Prostate gland (tissue), 2 donors: Measurements from ENCODE around the gene NKX3-2. TPM values are rescaled to one million over a fixed set of nuclear protein-coding genes. Genes with fewer than 3 reads are reported as not detected.
A peak's percentile ranks its signal among the peaks of the same experiment; 100 is the strongest.

Source experiments
- DNase-seq: peaks from one replicate; pipeline ENCODE4 v3.0.0-alpha.2; 2019; ENCODE audit warnings: low spot score
- H3K27ac ChIP-seq, 2 donors: fragments of 200-600 bp; sonication (generic); 2 replicates each; pipeline ENCODE4 v1.5.1; 2017 to 2019
- H3K27me3 ChIP-seq: fragments of 200-600 bp; sonication (generic); replicated peaks from 2 replicates; pipeline ENCODE4 v1.5.1; 2019; ENCODE audit not compliant: insufficient read depth
- H3K36me3 ChIP-seq, 2 donors: fragments of 200-600 bp; sonication (generic); 1 replicate in 1 of 2; 2 replicates in 1 of 2; pipeline versions ENCODE4 v1.5.1 to v1.8.1; 2017 to 2019
- H3K4me1 ChIP-seq: fragments of 200-600 bp; sonication (generic); replicated peaks from 2 replicates; pipeline ENCODE4 v1.5.1; 2019
- H3K4me3 ChIP-seq, 2 donors: fragments of 200-600 bp; sonication (generic); 2 replicates each; pipeline ENCODE4 v1.5.1; 2017 to 2019
- H3K9me3 ChIP-seq: fragments of 200-600 bp; sonication (generic); 2 replicates; pipeline ENCODE4 v1.5.1; 2017
- POLR2A ChIP-seq: fragments of 450-650 bp; IDR thresholded peaks from one replicate; pipeline ENCODE4 v1.6.1; 2016; ENCODE audit warnings: antibody characterized with exemption, mild to moderate bottlenecking
- POLR2AphosphoS5 ChIP-seq: sonication (generic); formaldehyde crosslinking; IDR thresholded peaks from one replicate; pipeline ENCODE4 v1.6.1; 2017; ENCODE audit warnings: antibody characterized with exemption
- WGBS: methylation state at CpG from one replicate; pipeline ENCODE4 v1.1.5; 2018; 5-methylcytosine and 5-hydroxymethylcytosine counted together
- intact Hi-C: fragments of 100-400 bp; cut with DNase I; formaldehyde crosslinking; loops from one replicate; pipeline ENCODE4 v1.14.2; 2022
- total RNA-seq, 2 donors: library from RNA; depleted of rRNA; stranded (reverse); fragments of >200 nt; gene quantifications; one replicate each; pipeline ENCODE4 v1.1.0, GENCODE V29; 2016
- TF ChIP-seq, protein P1 (sequence below), 4 experiments: fragments of 200-600 bp in 2 of 4; fragments of 450-650 bp in 2 of 4; sonication (generic) in 2 of 4; IDR thresholded peaks; 1 replicate in 3 of 4; 2 replicates in 1 of 4; pipeline ENCODE4 v1.5.1; 2016 to 2019; ENCODE audit warnings: antibody characterized with exemption in 4 of 4, mild to moderate bottlenecking in 2 of 4, moderate library complexity in 2 of 4

Gene NKX3-2
- total RNA-seq, result under 1 TPM in 1 of 2 donors, not detected in 1; 0.36 TPM

DNA sequence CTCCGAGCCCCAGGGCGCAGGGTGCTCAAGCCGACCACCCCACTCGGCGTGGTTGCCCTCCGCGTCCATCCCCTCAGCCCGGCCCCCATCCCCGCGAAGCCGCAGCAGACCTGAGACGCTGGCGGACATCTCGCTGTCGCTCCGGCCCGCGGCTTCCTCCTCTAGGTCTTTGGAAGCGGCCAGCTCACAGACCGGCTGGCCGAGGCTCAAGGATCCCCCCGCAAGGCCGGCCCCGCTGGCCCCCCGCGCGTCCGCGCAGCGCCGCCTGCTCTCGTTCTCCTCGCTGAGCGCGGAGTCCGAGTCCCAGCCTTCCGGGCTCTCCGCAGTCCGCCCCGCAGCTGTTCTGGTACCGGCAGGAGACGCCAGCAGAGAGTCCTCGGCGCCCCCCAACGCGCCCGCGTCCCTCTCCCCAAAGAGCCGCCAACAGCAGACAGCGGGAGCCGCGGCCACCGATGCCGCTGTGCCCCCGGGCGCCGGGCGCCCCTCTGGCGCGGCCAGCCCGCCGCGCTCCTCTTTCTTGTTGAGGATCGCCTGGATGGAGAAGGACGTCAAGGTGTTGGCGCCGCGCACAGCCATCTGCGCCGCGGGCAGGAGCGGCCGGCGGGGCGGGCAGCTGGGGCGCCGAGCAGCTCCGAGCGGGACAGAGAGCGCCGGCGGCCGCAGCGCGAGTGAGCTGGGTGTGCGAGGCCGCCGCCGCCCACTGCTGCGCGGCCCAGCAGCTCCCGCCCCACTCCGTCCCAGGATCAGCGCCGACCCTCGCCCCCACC lies at the start of gene NKX3-2:
TSS of gene NKX3-2 (minus strand) at position 670 of the 767 bp plus-strand sequence. CDS start at position 576, 94 bp downstream.
- WGBS, result 4% methylated on average over 60 of the region's 96 CpGs
- TF ChIP-seq POLR2AphosphoS5 (no peak), POLR2A (no peak)
- TF ChIP-seq, protein P1, sequence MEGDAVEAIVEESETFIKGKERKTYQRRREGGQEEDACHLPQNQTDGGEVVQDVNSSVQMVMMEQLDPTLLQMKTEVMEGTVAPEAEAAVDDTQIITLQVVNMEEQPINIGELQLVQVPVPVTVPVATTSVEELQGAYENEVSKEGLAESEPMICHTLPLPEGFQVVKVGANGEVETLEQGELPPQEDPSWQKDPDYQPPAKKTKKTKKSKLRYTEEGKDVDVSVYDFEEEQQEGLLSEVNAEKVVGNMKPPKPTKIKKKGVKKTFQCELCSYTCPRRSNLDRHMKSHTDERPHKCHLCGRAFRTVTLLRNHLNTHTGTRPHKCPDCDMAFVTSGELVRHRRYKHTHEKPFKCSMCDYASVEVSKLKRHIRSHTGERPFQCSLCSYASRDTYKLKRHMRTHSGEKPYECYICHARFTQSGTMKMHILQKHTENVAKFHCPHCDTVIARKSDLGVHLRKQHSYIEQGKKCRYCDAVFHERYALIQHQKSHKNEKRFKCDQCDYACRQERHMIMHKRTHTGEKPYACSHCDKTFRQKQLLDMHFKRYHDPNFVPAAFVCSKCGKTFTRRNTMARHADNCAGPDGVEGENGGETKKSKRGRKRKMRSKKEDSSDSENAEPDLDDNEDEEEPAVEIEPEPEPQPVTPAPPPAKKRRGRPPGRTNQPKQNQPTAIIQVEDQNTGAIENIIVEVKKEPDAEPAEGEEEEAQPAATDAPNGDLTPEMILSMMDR (IDR thresholded peaks at IDR 0.05), result no peak
- Histone ChIP-seq H3K4me1 (no peaks in the 10 kb centered on the region), H3K9me3 (no peaks in the 10 kb centered on the region), H3K36me3 (no peaks in the 10 kb centered on the region), H3K4me3 (peak within 1 kb of the TSS; percentile 39 to 41), H3K27ac (peak within 1 kb of the TSS in 1 of 2 donors; percentile 1), H3K27me3 (peaks cover 52% of the 10 kb centered on the region)
- no peak for DNase-seq
- intact Hi-C loops, result no loop called here

DNA sequence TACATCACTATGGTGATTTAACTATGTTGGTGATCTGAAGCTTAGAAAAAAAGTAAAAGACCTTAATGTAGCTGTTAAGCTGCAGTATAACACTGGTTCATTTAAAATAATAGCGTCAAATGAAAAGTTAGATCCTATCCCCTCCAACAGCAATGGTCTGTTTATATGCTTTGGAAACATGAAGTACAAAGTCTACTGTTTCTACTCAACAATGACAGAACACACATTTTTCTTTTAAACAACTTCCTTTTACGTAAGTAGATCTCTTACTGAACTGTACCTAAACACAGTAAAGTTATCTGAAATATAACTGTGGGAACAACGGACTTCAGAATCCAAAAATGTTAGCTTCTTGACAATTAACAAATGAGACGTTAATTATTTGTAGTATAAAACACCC lies 47.9 kb upstream of the NKX3-2 start:
- H3K27me3 ChIP-seq, result no peaks in the 10 kb centered on the region
- no peak overlapping the region for H3K27ac ChIP-seq
- no peaks in the 10 kb centered on the region for H3K4me1 ChIP-seq
- H3K4me3 ChIP-seq, result no peak overlapping the region
- DNase-seq, result no peak
- TF ChIP-seq, protein P1 (IDR thresholded peaks at IDR 0.05), result no peak
- TF ChIP-seq POLR2AphosphoS5 (no peak), POLR2A (no peak)
- peaks cover 0 to 2% of the 10 kb centered on the region in 2 donors for H3K36me3 ChIP-seq
- no peaks in the 10 kb centered on the region for H3K9me3 ChIP-seq
- intact Hi-C loops, result no loop called here
- 87% methylated on average over 4 of the region's 4 CpGs for WGBS

DNA sequence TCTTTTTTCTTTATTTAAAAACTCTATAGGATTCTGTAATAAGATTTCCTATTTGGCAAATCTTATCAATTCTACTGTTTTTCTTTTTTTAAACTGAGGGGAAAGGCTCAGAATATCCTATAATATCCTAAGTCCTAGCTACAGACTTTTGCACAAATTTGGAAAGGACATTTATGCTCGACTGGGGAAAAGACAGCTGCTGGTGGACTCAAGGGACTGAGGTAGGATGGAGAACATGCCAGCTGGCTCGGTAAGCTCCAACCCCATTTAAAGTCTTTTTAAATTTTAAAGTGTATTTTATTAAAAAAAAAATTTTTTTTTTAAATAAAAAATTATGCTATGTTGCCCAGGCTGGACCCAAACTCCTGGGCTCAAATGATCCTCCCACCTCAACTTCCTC lies 46.5 kb upstream of the NKX3-2 start:
- TF ChIP-seq, protein P1 (IDR thresholded peaks at IDR 0.05), result no peak
- TF ChIP-seq POLR2A (no peak), POLR2AphosphoS5 (no peak)
- Histone ChIP-seq H3K36me3 (peaks cover 0 to 7% of the 10 kb centered on the region in 2 donors), H3K9me3 (no peaks in the 10 kb centered on the region), H3K27me3 (no peaks in the 10 kb centered on the region), H3K4me1 (no peaks in the 10 kb centered on the region), H3K27ac (no peak overlapping the region), H3K4me3 (no peak overlapping the region)
- intact Hi-C loops, result no loop called here
- WGBS, result 81% methylated on average over 2 of the region's 2 CpGs
- DNase-seq, result no peak

DNA sequence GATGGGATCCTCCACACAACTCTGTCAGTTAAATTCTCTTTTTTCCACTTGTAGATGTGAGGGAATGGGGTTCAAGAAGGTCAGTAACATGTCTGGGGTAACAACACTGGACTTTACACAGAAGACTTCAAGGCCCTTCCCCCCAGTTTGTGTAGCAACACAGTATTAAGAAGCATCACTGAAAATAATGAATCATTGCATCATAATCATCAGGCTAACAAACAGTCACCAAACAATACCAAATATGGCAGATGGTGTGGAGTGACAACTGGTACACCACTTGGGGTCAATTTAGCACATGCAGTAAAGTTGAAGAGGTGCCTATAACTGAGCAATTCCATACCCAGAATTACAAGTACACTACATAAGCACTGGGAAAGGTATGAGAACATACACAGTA lies 44.6 kb upstream of the NKX3-2 start:
- Histone ChIP-seq H3K4me3 (no peak overlapping the region), H3K4me1 (no peaks in the 10 kb centered on the region), H3K9me3 (no peaks in the 10 kb centered on the region), H3K27ac (no peak overlapping the region), H3K27me3 (no peaks in the 10 kb centered on the region), H3K36me3 (peaks cover 0 to 7% of the 10 kb centered on the region in 2 donors)
- DNase-seq, result no peak
- intact Hi-C loops, result no loop called here
- no peak for TF ChIP-seq POLR2A
- TF ChIP-seq, protein P1 (IDR thresholded peaks at IDR 0.05), result no peak
- no peak for TF ChIP-seq POLR2AphosphoS5

DNA sequence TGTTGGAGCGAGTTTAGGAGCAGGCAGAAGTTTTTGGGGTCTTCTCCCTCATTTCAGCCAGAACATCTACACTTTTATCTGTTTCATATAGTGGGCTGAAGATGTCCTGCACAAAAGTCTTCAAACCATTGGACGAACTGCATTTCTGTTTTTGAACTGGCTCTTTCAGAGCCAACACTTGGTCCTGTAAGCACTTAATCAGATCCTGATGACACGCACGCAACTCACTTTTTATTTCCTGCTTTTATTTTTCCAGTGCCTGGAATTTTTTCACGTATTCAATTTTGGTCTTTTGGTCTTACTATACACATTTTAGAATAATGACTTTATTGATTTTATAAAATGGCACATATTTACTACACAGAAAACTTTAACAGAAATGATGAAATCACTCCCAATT lies 40.2 kb upstream of the NKX3-2 start:
- Histone ChIP-seq H3K36me3 (peaks cover 0 to 7% of the 10 kb centered on the region in 2 donors), H3K27me3 (no peaks in the 10 kb centered on the region), H3K4me3 (no peak overlapping the region), H3K9me3 (no peaks in the 10 kb centered on the region), H3K27ac (no peak overlapping the region), H3K4me1 (no peaks in the 10 kb centered on the region)
- no peak for TF ChIP-seq POLR2A
- TF ChIP-seq, protein P1 (IDR thresholded peaks at IDR 0.05), result no peak
- no peak for TF ChIP-seq POLR2AphosphoS5
- no peak for DNase-seq
- 91% methylated on average over 5 of the region's 5 CpGs for WGBS
- intact Hi-C loops, result no loop called here
